Uterus (tissue), 2 donors: ENCODE results near the gene PACS1.

ENCODE experiments used
- CTCF ChIP-seq, 4 experiments: fragments of 200-600 bp in 2 of 4; fragments of 450-650 bp in 2 of 4; sonication (generic) in 2 of 4; IDR thresholded peaks; one replicate each; pipeline ENCODE4 v1.5.1; 2016 to 2019; ENCODE audit warnings: antibody characterized with exemption in 4 of 4, mild to moderate bottlenecking in 2 of 4, moderate library complexity in 1 of 4
- POLR2A ChIP-seq, 2 donors: fragments of 450-650 bp; IDR thresholded peaks; one replicate each; pipeline ENCODE4 v1.6.1; 2016; ENCODE audit warnings: antibody characterized with exemption in 2 of 2, mild to moderate bottlenecking in 1 of 2, moderate library complexity in 1 of 2

GRCh38 chr11:66221726-66222236 is 151.7 kb downstream of the PACS1 start:
- no peak for TF ChIP-seq POLR2A (IDR thresholded peaks at IDR 0.05)
- TF ChIP-seq CTCF (IDR thresholded peaks at IDR 0.05): no peak
